GM12801 (cell line): ENCODE data around the gene ZNF280D.

Source experiments
- CTCF ChIP-seq: IDR thresholded peaks from one replicate; pipeline ENCODE4 v1.5.1; 2011; ENCODE audit warnings: control low read depth; ENCODE audit not compliant: insufficient read length; ENCODE audit errors: extremely low read depth

The ZNF280D gene

DNA sequence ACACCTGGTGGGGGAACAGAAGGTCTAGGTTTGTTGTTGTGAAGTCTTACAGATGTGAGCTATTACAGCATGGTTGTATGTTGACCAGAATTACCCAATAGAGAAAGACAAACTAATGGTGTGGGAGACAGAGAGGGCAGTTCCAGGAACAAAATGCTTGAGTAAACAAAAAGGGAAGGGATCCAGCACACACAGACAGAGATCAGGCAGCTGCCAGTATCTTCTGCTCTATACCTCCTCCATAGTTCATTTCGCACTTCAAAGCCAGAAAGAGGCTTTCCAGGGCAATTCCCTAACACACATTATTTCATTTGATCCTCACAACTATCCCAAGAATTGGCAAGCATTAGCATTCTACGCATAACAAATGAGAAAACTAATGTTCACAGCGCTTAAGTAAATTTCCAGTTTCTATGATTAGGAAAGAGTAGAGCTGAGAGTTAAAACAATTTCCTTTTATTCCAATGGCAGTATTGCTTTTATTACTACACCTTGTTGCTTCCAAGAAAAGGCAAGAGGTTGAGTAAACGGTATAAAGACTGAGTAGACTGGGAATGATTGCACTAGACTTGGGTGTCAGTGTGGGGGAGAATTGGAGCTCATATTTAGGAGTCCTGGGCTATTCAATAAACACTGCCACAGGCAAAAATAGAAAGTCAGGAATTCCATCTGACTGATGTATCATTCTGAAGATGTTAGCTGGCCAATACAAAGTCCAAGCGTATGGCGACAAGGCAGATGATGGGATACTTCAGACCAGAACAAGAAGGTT, 39.7 kb upstream of the ZNF280D start:
- no peak for TF ChIP-seq CTCF

DNA sequence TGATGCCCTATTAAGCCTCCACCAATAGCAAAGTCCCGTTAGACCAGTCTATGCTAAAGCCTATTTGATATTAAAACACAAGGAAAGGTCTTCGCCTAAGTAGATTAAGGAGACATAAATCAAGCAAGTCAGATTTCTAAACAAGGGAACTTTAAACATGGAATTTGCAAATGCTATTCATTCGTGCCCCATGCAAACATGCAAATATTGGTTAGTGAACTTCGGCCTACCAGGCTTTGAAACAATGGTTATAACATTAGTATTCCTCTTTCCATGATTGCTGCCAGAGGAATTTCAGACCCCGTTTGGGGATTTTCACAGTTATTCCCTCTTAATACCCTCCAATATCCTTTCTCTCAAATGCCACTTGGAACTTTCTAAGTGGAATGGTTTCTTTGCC, 36.9 kb upstream of the ZNF280D start:
- TF ChIP-seq CTCF: no peak

- TF ChIP-seq CTCF: no peak
These were observed 34.0 kb upstream of the ZNF280D start for GRCh38 chr15:56767315-56767714.

- no peak for TF ChIP-seq CTCF
These were observed 31.9 kb upstream of the ZNF280D start for GRCh38 chr15:56765251-56765650.

DNA sequence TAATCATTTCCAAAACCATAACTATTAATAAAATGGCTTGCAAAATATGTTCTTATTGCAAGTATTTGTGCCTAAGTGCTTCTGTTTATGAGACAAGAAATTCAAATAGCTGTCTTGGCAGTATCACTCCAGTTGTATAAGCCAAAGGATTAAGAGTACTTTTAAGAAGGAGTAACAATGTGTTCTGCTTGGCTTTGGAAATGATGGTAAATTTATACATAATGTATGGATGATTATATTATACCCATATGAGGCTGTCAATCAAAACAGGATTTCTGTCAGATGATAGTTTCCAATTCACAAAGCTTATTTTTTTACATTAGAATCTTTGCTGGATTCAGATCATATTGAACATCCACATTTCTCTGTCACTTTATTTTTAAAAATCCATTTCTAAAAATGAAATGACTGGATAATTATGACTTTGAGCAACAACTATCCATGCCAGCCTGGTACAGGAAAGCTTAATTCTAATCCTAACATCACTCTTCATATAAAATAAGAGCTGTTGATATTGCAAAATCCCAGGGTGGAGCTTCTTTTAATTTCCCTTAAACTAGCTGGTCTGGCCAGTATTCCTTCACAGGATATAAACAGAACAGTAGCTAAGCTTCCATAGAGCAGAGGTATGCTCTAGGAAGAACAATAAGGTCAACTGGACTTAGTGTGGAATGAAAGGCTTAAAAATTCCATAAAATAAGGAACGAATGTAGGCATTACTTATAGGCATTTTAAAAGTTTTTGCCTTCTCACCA, 30.0 kb upstream of the ZNF280D start:
- no peak for TF ChIP-seq CTCF

DNA sequence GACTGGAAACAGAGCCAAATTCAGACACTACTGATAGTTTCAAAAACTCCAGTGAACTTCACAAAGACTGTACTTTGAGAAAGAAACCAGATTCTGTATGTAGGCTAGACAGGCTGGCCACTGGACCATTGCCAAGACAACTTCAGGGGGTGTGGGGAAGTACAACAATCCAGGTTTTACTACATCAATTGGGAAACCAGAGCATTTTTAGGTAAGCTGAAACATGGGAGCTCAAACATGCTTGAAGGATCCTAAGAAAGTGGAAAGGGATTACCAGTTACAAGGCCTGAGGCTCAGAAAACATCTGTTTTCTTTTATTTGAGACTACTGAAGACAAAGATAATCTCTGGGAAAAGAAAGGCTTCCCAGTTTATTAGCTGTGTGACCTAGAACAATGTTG, 26.9 kb upstream of the ZNF280D start:
- TF ChIP-seq CTCF: no peak

DNA sequence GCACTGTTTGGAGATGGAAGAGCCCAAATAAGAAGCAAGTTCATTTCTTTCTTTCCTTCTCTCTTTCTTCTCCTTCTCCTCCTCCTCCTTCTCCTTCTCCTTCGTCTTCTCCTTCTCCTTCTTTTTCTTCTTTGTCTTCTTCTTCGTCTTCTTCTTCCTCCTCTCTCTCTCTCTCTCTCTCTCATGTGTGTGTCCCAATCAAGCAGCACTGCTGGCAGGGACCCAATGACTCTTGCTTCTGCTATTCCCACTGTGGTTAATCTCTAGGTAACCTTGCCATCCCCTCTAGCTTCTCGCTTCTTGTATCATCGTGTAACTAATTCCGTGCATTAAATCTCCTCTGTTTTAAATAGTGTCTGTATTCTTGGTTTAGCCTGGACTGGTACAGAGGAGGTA, 26.1 kb upstream of the ZNF280D start:
- TF ChIP-seq CTCF: no peak
